CD14-positive monocyte (primary cell): Measurements from ENCODE around the gene MTX2. TPM values are rescaled to one million over a fixed set of nuclear protein-coding genes. Genes with fewer than 3 reads are reported as not detected.

Experiments used
- DNase-seq, 3 donors: peaks; one replicate each; pipeline ENCODE4 v3.0.0-alpha.2; 2011 to 2022
- H2AFZ ChIP-seq: 2 replicates; pipeline ENCODE4 v1.6.0; 2012; ENCODE audit warnings: mild to moderate bottlenecking, low read depth, low read length, inconsistent platforms; ENCODE audit not compliant: insufficient read depth, poor library complexity, severe bottlenecking
- H3K27ac ChIP-seq, 2 donors: 1 replicate in 1 of 2; 2 replicates in 1 of 2; pipeline ENCODE4 v1.5.1; 2012 to 2013; ENCODE audit warnings: low read length in 2 of 2, control low read depth in 1 of 2, inconsistent platforms in 1 of 2, low read depth in 1 of 2, mild to moderate bottlenecking in 1 of 2
- H3K27me3 ChIP-seq, 2 donors: one replicate each; pipeline versions ENCODE4 v1.6.0 to v1.6.1; 2011 to 2013; ENCODE audit warnings: low read length in 2 of 2; ENCODE audit not compliant: control insufficient read depth in 2 of 2, insufficient read depth in 2 of 2
- H3K36me3 ChIP-seq, 2 donors: replicated peaks in 1 of 2; 1 replicate in 1 of 2; 2 replicates in 1 of 2; pipeline versions ENCODE4 v1.5.1 to v1.6.1; 2012 to 2013; ENCODE audit warnings: low read length in 2 of 2, control low read depth in 1 of 2, inconsistent platforms in 1 of 2, mild to moderate bottlenecking in 1 of 2; ENCODE audit not compliant: insufficient read depth in 2 of 2, control insufficient read depth in 1 of 2
- H3K4me1 ChIP-seq, 2 donors: 1 replicate in 1 of 2; 2 replicates in 1 of 2; pipeline versions ENCODE4 v1.5.1 to v1.6.1; 2012 to 2013; ENCODE audit warnings: low read length in 2 of 2, control low read depth in 1 of 2, inconsistent platforms in 1 of 2, mild to moderate bottlenecking in 1 of 2, moderate library complexity in 1 of 2; ENCODE audit not compliant: insufficient read depth in 2 of 2, control insufficient read depth in 1 of 2
- H3K4me2 ChIP-seq: replicated peaks from 2 replicates; pipeline ENCODE3; 2012; ENCODE audit warnings: low read length, moderate library complexity, mild to moderate bottlenecking; ENCODE audit not compliant: poor library complexity, severe bottlenecking; ENCODE audit errors: extremely low read depth
- H3K4me3 ChIP-seq, 3 experiments: fragments of 200-600 bp in 1 of 3; sonication (generic) in 1 of 3; replicated peaks in 1 of 3; 1 replicate in 2 of 3; 2 replicates in 1 of 3; pipeline ENCODE4 v1.5.1; 2011 to 2013; ENCODE audit warnings: low read length in 3 of 3, mild to moderate bottlenecking in 3 of 3, control low read depth in 2 of 3, low read depth in 2 of 3, inconsistent platforms in 1 of 3, moderate library complexity in 1 of 3
- H3K79me2 ChIP-seq: 2 replicates; pipeline ENCODE4 v1.6.0; 2012; ENCODE audit warnings: mild to moderate bottlenecking, control low read depth, inconsistent platforms, low read length, moderate library complexity; ENCODE audit not compliant: insufficient read depth
- H3K9ac ChIP-seq: 2 replicates; pipeline ENCODE4 v1.6.0; 2017; ENCODE audit warnings: low read length, mild to moderate bottlenecking; ENCODE audit not compliant: insufficient read depth, poor library complexity, severe bottlenecking
- H3K9me3 ChIP-seq, 2 donors: replicated peaks in 1 of 2; 1 replicate in 1 of 2; 2 replicates in 1 of 2; pipeline versions ENCODE4 v1.5.1 to v1.6.1; 2012 to 2013; ENCODE audit warnings: low read length in 2 of 2, control low read depth in 1 of 2; ENCODE audit not compliant: control insufficient read depth in 1 of 2, insufficient read depth in 1 of 2
- H4K20me1 ChIP-seq: 2 replicates; pipeline ENCODE4 v1.6.0; 2012; ENCODE audit warnings: mild to moderate bottlenecking, low read length, control low read depth, moderate library complexity; ENCODE audit not compliant: insufficient read depth
- H3K27ac Mint-ChIP-seq, 7 donors: one replicate each; pipeline ENCODE4 v1.8.0; 2020; ENCODE audit warnings: mild to moderate bottlenecking in 7 of 7, mixed read lengths in 7 of 7, moderate library complexity in 6 of 7, inconsistent platforms in 2 of 7
- H3K27me3 Mint-ChIP-seq, 3 donors: one replicate each; pipeline ENCODE4 v1.8.0; 2021 to 2022; ENCODE audit warnings: low read depth in 3 of 3, mild to moderate bottlenecking in 3 of 3, mixed read lengths in 3 of 3, moderate library complexity in 3 of 3, inconsistent platforms in 1 of 3
- H3K36me3 Mint-ChIP-seq, 2 donors: one replicate each; pipeline ENCODE4 v1.8.0; 2020; ENCODE audit warnings: mixed read lengths in 2 of 2, inconsistent platforms in 1 of 2, mild to moderate bottlenecking in 1 of 2
- H3K4me1 Mint-ChIP-seq: one replicate; pipeline ENCODE4 v1.8.0; 2020; ENCODE audit warnings: mild to moderate bottlenecking, mixed read lengths
- H3K4me3 Mint-ChIP-seq, 2 donors: one replicate each; pipeline ENCODE4 v1.8.0; 2020; ENCODE audit warnings: mild to moderate bottlenecking in 2 of 2, mixed read lengths in 2 of 2, moderate library complexity in 1 of 2
- H3K9me3 Mint-ChIP-seq, 7 donors: one replicate each; pipeline ENCODE4 v1.8.0; 2020 to 2022; ENCODE audit warnings: mixed read lengths in 7 of 7, mild to moderate bottlenecking in 6 of 7, moderate library complexity in 6 of 7, inconsistent platforms in 2 of 7
- WGBS: methylation state at CpG from one replicate; pipeline ENCODE4 v1.1.5; 2013; ENCODE audit warnings: missing lambda C conversion rate; ENCODE audit not compliant: insufficient coverage; 5-methylcytosine and 5-hydroxymethylcytosine counted together
- intact Hi-C, 2 donors: fragments of 100-400 bp; cut with micrococcal nuclease; formaldehyde crosslinking; loops; one replicate each; pipeline versions ENCODE4 v1.15.0 to v1.15.1; 2023
- polyA plus RNA-seq, 3 donors: library from polyadenylated mRNA; depleted of rRNA in 1 of 3; unstranded in 2 of 3; stranded (reverse) in 1 of 3; fragments of 300-500 nt in 2 of 3; fragments of >200 nt in 1 of 3; fragmentation: Illumina TruSeq in 2 of 3; gene quantifications; 1 replicate in 2 of 3; 2 replicates in 1 of 3; pipeline ENCODE4 v1.2.3, GENCODE V29; 2012 to 2021
- TF ChIP-seq, protein P1 (sequence below): fragments of 200-600 bp; IDR thresholded peaks from one replicate; pipeline ENCODE4 v1.8.0; 2022; ENCODE audit warnings: antibody characterized with exemption, mild to moderate bottlenecking

The MTX2 gene
- polyA plus RNA-seq, 3 donors: 7.6 to 9.8 (median 7.6) TPM

DNA sequence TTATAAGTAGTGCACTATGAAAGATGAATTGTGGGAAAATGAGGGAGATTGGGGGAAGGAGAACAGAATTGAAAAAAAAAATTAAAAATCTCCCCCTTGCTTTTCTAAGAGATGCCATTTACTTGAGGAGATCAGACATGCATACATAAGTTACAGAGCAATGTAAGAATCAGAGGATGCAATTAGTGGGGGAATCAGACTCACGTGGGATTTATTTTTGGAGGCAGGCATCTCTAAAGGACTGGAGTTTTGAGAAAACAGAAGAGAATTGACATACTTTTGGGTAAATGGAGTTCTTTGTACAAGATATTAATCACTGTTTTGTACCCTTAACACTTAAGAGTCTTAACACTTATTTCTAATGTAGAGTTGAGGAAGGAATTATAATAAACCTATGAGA is 52.7 kb downstream of the MTX2 start:
- Mint-ChIP-seq H3K27ac (no peak overlapping the region), H3K9me3 (no peaks in the 10 kb centered on the region), H3K36me3 (peaks cover 5 to 7% of the 10 kb centered on the region in 2 donors), H3K27me3 (peaks cover 0 to 2% (median 0%) of the 10 kb centered on the region in 3 donors), H3K4me1 (no peaks in the 10 kb centered on the region), H3K4me3 (no peak overlapping the region)
- Histone ChIP-seq H3K79me2 (no peaks in the 10 kb centered on the region), H3K4me2 (no peak overlapping the region), H3K9ac (no peak overlapping the region), H3K27me3 (no peaks in the 10 kb centered on the region), H3K4me1 (no peaks in the 10 kb centered on the region), H4K20me1 (no peaks in the 10 kb centered on the region), H3K27ac (no peak overlapping the region), H2AFZ (no peak overlapping the region), H3K9me3 (no peaks in the 10 kb centered on the region), H3K4me3 (no peak overlapping the region), H3K36me3 (no peaks in the 10 kb centered on the region)
- TF ChIP-seq, protein P1, sequence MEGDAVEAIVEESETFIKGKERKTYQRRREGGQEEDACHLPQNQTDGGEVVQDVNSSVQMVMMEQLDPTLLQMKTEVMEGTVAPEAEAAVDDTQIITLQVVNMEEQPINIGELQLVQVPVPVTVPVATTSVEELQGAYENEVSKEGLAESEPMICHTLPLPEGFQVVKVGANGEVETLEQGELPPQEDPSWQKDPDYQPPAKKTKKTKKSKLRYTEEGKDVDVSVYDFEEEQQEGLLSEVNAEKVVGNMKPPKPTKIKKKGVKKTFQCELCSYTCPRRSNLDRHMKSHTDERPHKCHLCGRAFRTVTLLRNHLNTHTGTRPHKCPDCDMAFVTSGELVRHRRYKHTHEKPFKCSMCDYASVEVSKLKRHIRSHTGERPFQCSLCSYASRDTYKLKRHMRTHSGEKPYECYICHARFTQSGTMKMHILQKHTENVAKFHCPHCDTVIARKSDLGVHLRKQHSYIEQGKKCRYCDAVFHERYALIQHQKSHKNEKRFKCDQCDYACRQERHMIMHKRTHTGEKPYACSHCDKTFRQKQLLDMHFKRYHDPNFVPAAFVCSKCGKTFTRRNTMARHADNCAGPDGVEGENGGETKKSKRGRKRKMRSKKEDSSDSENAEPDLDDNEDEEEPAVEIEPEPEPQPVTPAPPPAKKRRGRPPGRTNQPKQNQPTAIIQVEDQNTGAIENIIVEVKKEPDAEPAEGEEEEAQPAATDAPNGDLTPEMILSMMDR: no peak
- intact Hi-C loops: no loop called here
- DNase-seq: no peak
- WGBS: no CpG with 5 or more reads among the region's 1 CpG

DNA sequence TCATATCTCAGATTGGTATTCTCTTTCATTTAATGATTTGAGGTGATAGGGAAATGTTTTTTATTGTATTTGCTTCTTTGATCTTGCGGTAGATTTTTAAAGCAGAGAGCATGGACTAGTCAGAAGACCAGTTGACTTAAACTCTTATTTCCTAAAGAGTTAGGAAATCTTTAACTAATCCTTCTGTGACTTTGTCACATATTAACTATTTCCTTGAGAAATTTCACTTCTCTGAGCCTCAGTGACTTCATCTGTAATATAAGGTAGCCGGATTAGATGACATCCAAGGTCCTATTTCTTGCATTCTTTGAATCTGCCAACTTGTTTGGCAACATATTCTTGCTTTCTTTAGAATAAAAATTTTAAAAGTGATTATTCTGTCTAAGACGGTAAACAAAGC is 55.6 kb downstream of the MTX2 start:
- Mint-ChIP-seq H3K27ac (no peak overlapping the region), H3K36me3 (peaks cover 2 to 8% of the 10 kb centered on the region in 2 donors), H3K4me3 (no peak overlapping the region), H3K4me1 (no peaks in the 10 kb centered on the region), H3K27me3 (no peaks in the 10 kb centered on the region), H3K9me3 (no peaks in the 10 kb centered on the region)
- Histone ChIP-seq H3K36me3 (no peaks in the 10 kb centered on the region), H3K79me2 (no peaks in the 10 kb centered on the region), H3K4me3 (no peak overlapping the region), H3K4me1 (no peaks in the 10 kb centered on the region), H3K27me3 (no peaks in the 10 kb centered on the region), H4K20me1 (no peaks in the 10 kb centered on the region), H3K27ac (no peak overlapping the region), H3K9ac (no peak overlapping the region), H2AFZ (no peak overlapping the region), H3K9me3 (no peaks in the 10 kb centered on the region), H3K4me2 (no peak overlapping the region)
- no CpG with 5 or more reads among the region's 3 CpGs for whole genome bisulfite sequencing
- intact Hi-C loops: no loop called here
- no peak for DNase-seq
- TF ChIP-seq, protein P1: no peak
